GM12891 (cell line): ENCODE data around the gene TMEM44.

Experiments
- DNase-seq: peaks from one replicate; pipeline ENCODE4 v3.0.0; 2011; ENCODE audit warnings: low spot score; ENCODE audit not compliant: insufficient read length
- FAIRE-seq: peaks from 2 replicates; lab custom pipeline; 2011; peaks lifted over from hg19 to GRCh38; lab: Jason Lieb, UNC
- PAX5 ChIP-seq: IDR thresholded peaks from 2 replicates; pipeline ENCODE4 v1.6.1; 2011; ENCODE audit warnings: low read length, moderate library complexity, mild to moderate bottlenecking; ENCODE audit not compliant: insufficient read depth, severe bottlenecking
- POLR2A ChIP-seq: IDR thresholded peaks from 2 replicates; pipeline ENCODE4 v1.6.1; 2011; ENCODE audit warnings: low read depth, low read length, control low read depth
- POLR2AphosphoS5 ChIP-seq: IDR thresholded peaks from 2 replicates; pipeline ENCODE4 v1.6.1; 2011; ENCODE audit warnings: low read depth, low read length, control low read depth
- SPI1 ChIP-seq: IDR thresholded peaks from 2 replicates; pipeline ENCODE4 v1.6.1; 2011; ENCODE audit warnings: low read depth, low read length, control low read depth
- TAF1 ChIP-seq: IDR thresholded peaks from 2 replicates; pipeline ENCODE4 v1.6.1; 2011; ENCODE audit warnings: low read depth, low read length, control low read depth

Gene TMEM44

GRCh38 chr3:194540274-194540905 is 92.8 kb downstream of the TMEM44 start:
- no peak for TF ChIP-seq PAX5
- TF ChIP-seq TAF1 = no peak
- peak; percentile 79 for TF ChIP-seq SPI1
- no peak for FAIRE-seq

GRCh38 chr3:194539498-194539897 is 93.7 kb downstream of the TMEM44 start:
- DNase-seq (no peak), FAIRE-seq (no peak)
- no peak for TF ChIP-seq POLR2AphosphoS5

More at GRCh38 chr3:194540274-194540905, 92.8 kb downstream of the TMEM44 start:
- no peak for DNase-seq

GRCh38 chr3:194537732-194538247 is 95.4 kb downstream of the TMEM44 start:
- DNase-seq (no peak), FAIRE-seq (no peak)
- no peak for TF ChIP-seq POLR2A
- TF ChIP-seq POLR2AphosphoS5 = no peak
